Gastrocnemius medialis (tissue), 4 donors: ENCODE results near the gene CACNA1G. TPM values are rescaled to one million over a fixed set of nuclear protein-coding genes. Genes with fewer than 3 reads are reported as not detected.

Source experiments
- ATAC-seq, 2 donors: fragments of 150-250 bp; one replicate each; pipeline ENCODE4 v1.9.1; 2016
- DNase-seq, 2 donors: peaks; one replicate each; pipeline ENCODE4 v3.0.0-alpha.2; 2019
- H3K27ac ChIP-seq, 4 donors: fragments of 200-600 bp; sonication (generic); 1 replicate in 1 of 4; 2 replicates in 3 of 4; pipeline ENCODE4 v1.5.1; 2016 to 2018; ENCODE audit warnings: mild to moderate bottlenecking in 2 of 4, moderate library complexity in 1 of 4
- H3K27me3 ChIP-seq, 3 donors: fragments of 200-600 bp; sonication (generic) in 2 of 3; 1 replicate in 1 of 3; 2 replicates in 2 of 3; pipeline versions ENCODE4 v1.5.1 to v1.6.0; 2016 to 2019; ENCODE audit warnings: mild to moderate bottlenecking in 1 of 3, moderate library complexity in 1 of 3
- H3K36me3 ChIP-seq, 2 donors: fragments of 200-600 bp; sonication (generic) in 1 of 2; one replicate each; pipeline ENCODE4 v1.5.1; 2017 to 2018
- H3K4me1 ChIP-seq, 2 donors: fragments of 200-600 bp; sonication (generic) in 1 of 2; one replicate each; pipeline ENCODE4 v1.5.1; 2016 to 2017; ENCODE audit warnings: mild to moderate bottlenecking in 2 of 2
- H3K4me3 ChIP-seq, 4 donors: fragments of 200-600 bp; sonication (generic) in 3 of 4; 1 replicate in 1 of 4; 2 replicates in 3 of 4; pipeline ENCODE4 v1.5.1; 2016 to 2019; ENCODE audit warnings: mild to moderate bottlenecking in 2 of 4
- H3K9me3 ChIP-seq, 3 donors: fragments of 200-600 bp; sonication (generic) in 2 of 3; 1 replicate in 1 of 3; 2 replicates in 2 of 3; pipeline ENCODE4 v1.5.1; 2016 to 2019
- CTCF ChIP-seq, 5 experiments: fragments of 450-650 bp in 3 of 5; fragments of 200-600 bp in 2 of 5; sonication (generic) in 2 of 5; IDR thresholded peaks in 4 of 5; conservative IDR thresholded peaks in 1 of 5; 1 replicate in 4 of 5; 2 replicates in 1 of 5; pipeline ENCODE4 v1.5.1; 2016 to 2019; ENCODE audit warnings: antibody characterized with exemption in 5 of 5, mild to moderate bottlenecking in 3 of 5, moderate library complexity in 3 of 5
- POLR2A ChIP-seq, 2 donors: fragments of 450-650 bp; IDR thresholded peaks; one replicate each; pipeline ENCODE4 v1.6.1; 2017; ENCODE audit warnings: antibody characterized with exemption in 2 of 2, mild to moderate bottlenecking in 2 of 2, moderate library complexity in 2 of 2
- in situ Hi-C, 4 donors: fragments of 200-750 bp; cut with MboI; loops; one replicate each; pipeline versions ENCODE4 v1.15.0 to v1.8.0; 2017; ENCODE audit warnings: low sequenced_read_pairs in 4 of 4
- intact Hi-C: fragments of 100-400 bp; cut with DNase I; formaldehyde crosslinking; loops from one replicate; pipeline ENCODE4 v1.15.1; 2023; ENCODE audit warnings: low total_unique reads
- total RNA-seq, 4 donors: library from RNA; depleted of rRNA; stranded (reverse); fragments of >200 nt; gene quantifications; one replicate each; pipeline versions ENCODE4 v1.1.0 to v1.2.3, GENCODE V29; 2016

Gene CACNA1G
- total RNA-seq, 4 donors from 2014 or later: 0.09 to 0.10 TPM; not detected in 2

GRCh38 chr17:50607522-50608175 is 47.1 kb downstream of the CACNA1G start:
- Histone ChIP-seq H3K4me1 (peaks cover 8% of the 10 kb centered on the region in 2 donors), H3K36me3 (no peaks in the 10 kb centered on the region), H3K27ac (no peak overlapping the region), H3K27me3 (peaks cover 0 to 8% (median 0%) of the 10 kb centered on the region in 3 donors), H3K9me3 (no peaks in the 10 kb centered on the region), H3K4me3 (no peak overlapping the region)
- ATAC-seq (no peak), DNase-seq (no peak)
- TF ChIP-seq POLR2A (IDR thresholded peaks at IDR 0.05): no peak
- TF ChIP-seq CTCF (IDR thresholded peaks at IDR 0.05 in 4 of 5, conservative IDR thresholded peaks at IDR 0.05 in 1 of 5): no peak
- in situ Hi-C loops: no loop called here
- intact Hi-C loops: no loop called here

- H3K9me3 ChIP-seq: no peaks in the 10 kb centered on the region
- intact Hi-C loops: no loop called here
- H3K27ac ChIP-seq: no peak overlapping the region
- TF ChIP-seq CTCF (IDR thresholded peaks at IDR 0.05 in 4 of 5, conservative IDR thresholded peaks at IDR 0.05 in 1 of 5): no peak
- TF ChIP-seq POLR2A (IDR thresholded peaks at IDR 0.05): no peak
- no peaks in the 10 kb centered on the region for H3K36me3 ChIP-seq
- no peak for DNase-seq
- H3K4me1 ChIP-seq: peaks cover 8% of the 10 kb centered on the region in 2 donors
- ATAC-seq: no peak
- no peak overlapping the region for H3K4me3 ChIP-seq
- peaks cover 0 to 8% (median 0%) of the 10 kb centered on the region in 3 donors for H3K27me3 ChIP-seq
- in situ Hi-C loops: no loop called here
Observed at GRCh38 chr17:50608700-50609379, 48.3 kb downstream of the CACNA1G start.

GRCh38 chr17:50609380-50610074 is 49.0 kb downstream of the CACNA1G start:
- Histone ChIP-seq H3K27me3 (peaks cover 0 to 8% (median 0%) of the 10 kb centered on the region in 3 donors), H3K4me3 (no peak overlapping the region), H3K36me3 (no peaks in the 10 kb centered on the region), H3K27ac (no peak overlapping the region), H3K4me1 (peaks cover 6 to 7% of the 10 kb centered on the region in 2 donors), H3K9me3 (no peaks in the 10 kb centered on the region)
- intact Hi-C loops (no loop called here), in situ Hi-C loops (no loop called here)
- no peak for TF ChIP-seq CTCF (IDR thresholded peaks at IDR 0.05 in 4 of 5, conservative IDR thresholded peaks at IDR 0.05 in 1 of 5)
- TF ChIP-seq POLR2A (IDR thresholded peaks at IDR 0.05): no peak
- DNase-seq: no peak
- no peak for ATAC-seq

- Histone ChIP-seq H3K27ac (no peak overlapping the region), H3K27me3 (no peaks in the 10 kb centered on the region), H3K9me3 (no peaks in the 10 kb centered on the region), H3K4me3 (no peak overlapping the region), H3K4me1 (no peaks in the 10 kb centered on the region), H3K36me3 (no peaks in the 10 kb centered on the region)
- intact Hi-C loops (no loop called here), in situ Hi-C loops (no loop called here)
- ATAC-seq (no peak), DNase-seq (no peak)
- TF ChIP-seq POLR2A (IDR thresholded peaks at IDR 0.05): no peak
- no peak for TF ChIP-seq CTCF (IDR thresholded peaks at IDR 0.05 in 4 of 5, conservative IDR thresholded peaks at IDR 0.05 in 1 of 5)
Observed at GRCh38 chr17:50611634-50612033, 51.1 kb downstream of the CACNA1G start.
